Activated CD8-positive, alpha-beta memory T cell treated with anti-CD3 and anti-CD28 coated beads, Interleukin-2, amount 50 U/mL, for 1 hour (primary cell): ENCODE results near the gene CORO1C.

ENCODE experiments used
- DNase-seq: peaks from one replicate; pipeline ENCODE4 v3.0.0-alpha.2; 2020; ENCODE audit errors: extremely low read depth

Gene CORO1C

GRCh38 chr12:108647585-108648287 lies 83.6 kb downstream of the CORO1C start:
- no peak for DNase-seq

GRCh38 chr12:108646600-108647579 lies 84.4 kb downstream of the CORO1C start:
- DNase-seq, result no peak

GRCh38 chr12:108645686-108646599 lies 85.4 kb downstream of the CORO1C start:
- no peak for DNase-seq

- no peak for DNase-seq
These were observed 86.6 kb downstream of the CORO1C start for GRCh38 chr12:108644811-108645120.

GRCh38 chr12:108643941-108644810 lies 87.1 kb downstream of the CORO1C start:
- DNase-seq, result no peak

GRCh38 chr12:108642899-108643654 lies 88.2 kb downstream of the CORO1C start:
- no peak for DNase-seq

GRCh38 chr12:108642269-108642870 lies 88.9 kb downstream of the CORO1C start:
- DNase-seq, result no peak

GRCh38 chr12:108641446-108642268 lies 89.7 kb downstream of the CORO1C start:
- DNase-seq, result no peak

GRCh38 chr12:108640802-108641445 lies 90.4 kb downstream of the CORO1C start:
- no peak for DNase-seq

- DNase-seq, result no peak
These were observed 92.1 kb downstream of the CORO1C start for GRCh38 chr12:108638997-108639822.

- no peak for DNase-seq
These were observed 93.0 kb downstream of the CORO1C start for GRCh38 chr12:108638141-108638827.

- DNase-seq, result no peak
These were observed 93.9 kb downstream of the CORO1C start for GRCh38 chr12:108637222-108637971.

- no peak for DNase-seq
These were observed 95.1 kb downstream of the CORO1C start for GRCh38 chr12:108635997-108636808.

- no peak for DNase-seq
These were observed 95.9 kb downstream of the CORO1C start for GRCh38 chr12:108635201-108635996.
